Measurements from ENCODE around the gene OR10AD1.

GRCh38 chr12:48179466-48179865, 23.6 kb downstream of the OR10AD1 start:
- TF ChIP-seq POLR2A (IDR thresholded peaks at IDR 0.05) = no peak
- TF ChIP-seq, protein P1, sequence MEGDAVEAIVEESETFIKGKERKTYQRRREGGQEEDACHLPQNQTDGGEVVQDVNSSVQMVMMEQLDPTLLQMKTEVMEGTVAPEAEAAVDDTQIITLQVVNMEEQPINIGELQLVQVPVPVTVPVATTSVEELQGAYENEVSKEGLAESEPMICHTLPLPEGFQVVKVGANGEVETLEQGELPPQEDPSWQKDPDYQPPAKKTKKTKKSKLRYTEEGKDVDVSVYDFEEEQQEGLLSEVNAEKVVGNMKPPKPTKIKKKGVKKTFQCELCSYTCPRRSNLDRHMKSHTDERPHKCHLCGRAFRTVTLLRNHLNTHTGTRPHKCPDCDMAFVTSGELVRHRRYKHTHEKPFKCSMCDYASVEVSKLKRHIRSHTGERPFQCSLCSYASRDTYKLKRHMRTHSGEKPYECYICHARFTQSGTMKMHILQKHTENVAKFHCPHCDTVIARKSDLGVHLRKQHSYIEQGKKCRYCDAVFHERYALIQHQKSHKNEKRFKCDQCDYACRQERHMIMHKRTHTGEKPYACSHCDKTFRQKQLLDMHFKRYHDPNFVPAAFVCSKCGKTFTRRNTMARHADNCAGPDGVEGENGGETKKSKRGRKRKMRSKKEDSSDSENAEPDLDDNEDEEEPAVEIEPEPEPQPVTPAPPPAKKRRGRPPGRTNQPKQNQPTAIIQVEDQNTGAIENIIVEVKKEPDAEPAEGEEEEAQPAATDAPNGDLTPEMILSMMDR (IDR thresholded peaks at IDR 0.05) = no peak

All from testis (tissue), 2 donors.